Esophagus (tissue), 2 donors: ENCODE measurements around the gene TAF11L9. TPM values are rescaled to one million over a fixed set of nuclear protein-coding genes. Genes with fewer than 3 reads are reported as not detected.
"Not testable (repeated sequence)": the region's sequence is repeated elsewhere in the genome, so short reads cannot be mapped to it uniquely, and the experiment has no call there.

Source experiments
- H3K27ac ChIP-seq, 2 donors: one replicate each; pipeline ENCODE4 v1.5.1; 2013; ENCODE audit warnings: low read depth in 2 of 2, mild to moderate bottlenecking in 2 of 2, inconsistent platforms in 1 of 2, low read length in 1 of 2, moderate library complexity in 1 of 2
- H3K27me3 ChIP-seq, 2 donors: one replicate each; pipeline ENCODE4 v1.6.1; 2013; ENCODE audit warnings: low read length in 2 of 2, control low read depth in 1 of 2, mild to moderate bottlenecking in 1 of 2; ENCODE audit not compliant: insufficient read depth in 2 of 2, control insufficient read depth in 1 of 2
- H3K36me3 ChIP-seq, 2 donors: one replicate each; pipeline ENCODE4 v1.6.1; 2013; ENCODE audit warnings: low read length in 1 of 2; ENCODE audit not compliant: control insufficient read depth in 2 of 2, insufficient read depth in 2 of 2
- H3K4me1 ChIP-seq, 2 donors: one replicate each; pipeline ENCODE4 v1.6.1; 2013; ENCODE audit warnings: low read length in 1 of 2; ENCODE audit not compliant: control insufficient read depth in 2 of 2, insufficient read depth in 2 of 2
- H3K4me3 ChIP-seq, 2 donors: one replicate each; pipeline ENCODE4 v1.5.1; 2013; ENCODE audit warnings: low read length in 2 of 2, mild to moderate bottlenecking in 2 of 2, low read depth in 1 of 2, moderate library complexity in 1 of 2
- H3K9me3 ChIP-seq, 2 donors: one replicate each; pipeline ENCODE4 v1.6.1; 2013; ENCODE audit warnings: mild to moderate bottlenecking in 2 of 2, low read depth in 1 of 2, low read length in 1 of 2, moderate library complexity in 1 of 2; ENCODE audit not compliant: control insufficient read depth in 2 of 2, insufficient read depth in 1 of 2
- WGBS, 2 donors: extraction: QIAGEN DNeasy Blood & Tissue Kit; methylation state at CpG; one replicate each; pipeline ENCODE4 v1.1.7; 2013; 5-methylcytosine and 5-hydroxymethylcytosine counted together
- polyA plus RNA-seq, 2 donors: library from polyadenylated mRNA; stranded (reverse); fragments of 200-250 nt; gene quantifications; one replicate each; pipeline ENCODE4 v1.2.3, GENCODE V29; 2013
- donor health status: healthy with polysubstance abuse.
- donor health status: Bipolar disorder and iron deficiency.

TAF11L9 gene
- polyA plus RNA-seq: not detected

DNA sequence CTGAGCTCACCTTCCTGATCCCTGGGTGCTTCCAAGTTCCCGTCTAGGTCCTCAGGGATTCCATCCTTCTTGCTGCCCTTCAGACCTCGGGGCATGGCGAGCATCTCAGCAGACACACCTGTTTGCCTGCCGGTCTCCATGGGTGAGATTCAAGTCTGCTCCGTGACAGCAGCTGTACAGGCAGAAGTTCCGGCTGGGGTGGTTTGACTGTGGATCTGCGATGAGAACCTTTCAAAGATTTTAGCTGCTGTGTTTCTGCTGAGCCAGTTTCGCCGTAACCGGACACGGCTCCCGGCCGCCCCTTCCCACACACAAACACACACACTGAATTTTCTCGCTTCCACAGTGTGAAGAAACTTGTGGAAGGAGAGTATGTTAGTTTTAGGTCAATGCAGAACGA lies at the start of gene TAF11L9:
TAF11L9 (minus strand) TSS at position 140 of the 400 bp plus-strand sequence.
- not testable (repeated sequence) for H3K4me3 ChIP-seq, H3K36me3 ChIP-seq, H3K4me1 ChIP-seq, H3K27me3 ChIP-seq, H3K9me3 ChIP-seq, H3K27ac ChIP-seq
- WGBS, 2 donors: 95% methylated on average over 7 to 10 of the region's 15 CpGs

DNA sequence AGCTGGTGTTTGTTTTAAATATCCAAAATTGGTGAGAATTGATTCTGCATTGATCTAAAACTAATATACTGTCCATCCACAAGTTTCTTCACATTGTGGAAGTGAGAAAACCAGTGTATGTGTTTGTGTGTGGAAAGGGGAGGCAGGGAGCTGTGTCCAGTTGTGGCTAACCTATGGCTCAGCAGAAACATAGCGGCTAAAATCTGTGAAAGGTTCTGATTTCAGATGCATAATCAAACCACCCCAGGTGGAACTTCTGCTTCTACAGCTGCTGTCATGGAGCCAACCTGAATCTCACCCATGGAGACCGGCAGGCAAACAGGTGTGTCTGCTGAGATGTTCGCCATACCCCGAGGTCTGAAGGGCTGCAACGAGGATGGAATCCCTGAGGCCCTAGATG lies 40.0 kb upstream of the TAF11L9 start, which contains the start of gene TAF11L14:
TAF11L14 (plus strand) TSS at position 301 of the 400 bp plus-strand sequence.
- Histone ChIP-seq H3K27ac (no peak within 1 kb of the TSS), H3K9me3 (no peaks in the 10 kb centered on the region), H3K36me3 (no peaks in the 10 kb centered on the region), H3K4me1 (no peaks in the 10 kb centered on the region), H3K27me3 (no peaks in the 10 kb centered on the region), H3K4me3 (no peak within 1 kb of the TSS)
- 84 to 88% methylated on average over 5 of the region's 5 CpGs for WGBS, 2 donors

DNA sequence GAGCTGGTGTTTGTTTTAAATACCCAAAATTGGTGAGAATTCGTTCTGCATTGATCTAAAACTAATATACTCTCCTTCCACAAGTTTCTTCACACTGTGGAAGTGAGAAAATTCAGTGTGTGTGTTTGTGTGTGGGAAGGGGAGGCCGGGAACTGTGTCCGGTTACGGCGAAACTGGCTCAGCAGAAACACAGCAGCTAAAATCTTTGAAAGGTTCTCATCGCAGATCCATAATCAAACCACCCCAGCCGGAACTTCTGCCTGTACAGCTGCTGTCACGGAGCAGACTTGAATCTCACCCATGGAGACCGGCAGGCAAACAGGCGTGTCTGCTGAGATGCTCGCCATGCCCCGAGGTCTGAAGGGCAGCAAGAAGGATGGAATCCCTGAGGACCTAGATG lies 37.6 kb upstream of the TAF11L9 start, which contains the start of gene TAF11L13:
TAF11L13 (plus strand) TSS at position 301 of the 400 bp plus-strand sequence.
- WGBS, 2 donors: 76 to 87% methylated on average over 9 of the region's 12 CpGs
- H3K9me3 ChIP-seq, H3K4me3 ChIP-seq, H3K36me3 ChIP-seq, H3K27ac ChIP-seq, H3K27me3 ChIP-seq, H3K4me1 ChIP-seq: not testable (repeated sequence)

DNA sequence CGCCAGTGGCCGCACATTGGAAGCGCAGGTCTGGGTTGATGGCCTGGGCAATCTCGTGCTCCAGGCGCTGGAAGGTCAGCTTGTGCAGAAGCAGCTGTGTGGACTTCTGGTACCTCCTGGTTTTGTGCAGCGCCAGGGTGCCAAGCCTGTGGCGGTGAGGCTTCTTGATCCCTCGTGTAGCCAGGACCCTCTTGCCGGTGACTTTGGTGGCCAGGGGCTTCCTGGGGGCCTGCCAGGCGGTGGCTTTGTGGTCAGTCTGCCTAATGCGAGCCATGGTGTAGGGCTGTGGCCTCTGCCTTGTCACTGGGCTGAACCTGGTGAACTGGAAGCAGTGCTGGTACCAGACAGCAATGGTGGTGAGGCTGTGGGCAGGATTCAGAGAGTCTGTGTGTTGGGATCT lies 31.5 kb upstream of the TAF11L9 start:
- Histone ChIP-seq H3K9me3 (peaks cover 0 to 2% of the 10 kb centered on the region in 2 donors), H3K4me1 (no peaks in the 10 kb centered on the region), H3K4me3 (no peak overlapping the region), H3K36me3 (no peaks in the 10 kb centered on the region), H3K27ac (no peak overlapping the region), H3K27me3 (no peaks in the 10 kb centered on the region)
- WGBS, 2 donors: 86 to 91% methylated on average over 11 of the region's 11 CpGs

DNA sequence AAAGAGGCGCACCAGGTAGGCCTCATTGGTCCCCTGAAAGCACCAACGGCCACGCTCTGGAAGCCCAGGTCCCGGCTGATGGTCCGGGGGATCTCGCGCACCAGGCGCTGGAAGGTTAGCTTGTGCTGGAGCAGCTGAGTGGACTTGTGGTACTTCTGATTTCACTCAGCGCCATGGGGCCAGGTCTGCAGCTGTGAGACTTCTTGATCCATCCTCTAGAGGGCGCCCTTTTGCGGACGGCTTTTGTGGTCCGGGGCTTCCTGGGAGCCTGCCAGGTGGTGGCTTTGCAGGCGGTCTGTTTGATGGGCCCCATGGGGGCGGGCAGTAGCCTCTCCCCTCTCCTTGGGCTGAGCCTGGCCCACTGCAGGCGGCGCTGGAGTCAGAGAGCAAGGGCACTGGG lies 26.4 kb upstream of the TAF11L9 start:
- H3K36me3 ChIP-seq: no peaks in the 10 kb centered on the region
- H3K4me1 ChIP-seq: no peaks in the 10 kb centered on the region
- H3K9me3 ChIP-seq: peaks cover 0 to 2% of the 10 kb centered on the region in 2 donors
- H3K27me3 ChIP-seq: no peaks in the 10 kb centered on the region
- H3K4me3 ChIP-seq: no peak overlapping the region
- H3K27ac ChIP-seq: no peak overlapping the region
- 85 to 87% methylated on average over 17 of the region's 17 CpGs for WGBS, 2 donors

DNA sequence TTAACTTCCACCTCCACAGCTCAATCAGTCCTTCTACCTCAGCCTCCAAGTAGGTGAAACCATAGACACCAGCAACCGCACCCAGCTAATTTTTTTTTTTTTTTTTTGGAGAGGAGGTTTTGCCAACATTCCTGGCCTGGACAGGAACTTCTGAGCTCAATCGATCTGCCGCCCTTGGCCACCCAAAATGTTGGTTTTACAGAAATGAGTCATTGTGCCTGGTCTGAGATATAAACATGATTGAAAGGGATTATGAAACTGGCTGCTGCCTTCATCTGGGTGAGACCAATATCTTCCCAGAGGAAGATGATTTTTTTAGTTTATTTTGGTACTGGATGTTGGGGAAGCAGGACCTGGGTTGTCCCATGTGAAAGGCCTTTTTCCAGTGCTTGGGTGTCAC lies 25.2 kb upstream of the TAF11L9 start:
- Histone ChIP-seq H3K36me3 (no peaks in the 10 kb centered on the region), H3K9me3 (peaks cover 0 to 2% of the 10 kb centered on the region in 2 donors), H3K27ac (no peak overlapping the region), H3K27me3 (no peaks in the 10 kb centered on the region), H3K4me1 (no peaks in the 10 kb centered on the region), H3K4me3 (no peak overlapping the region)
- WGBS, 2 donors: 57 to 67% methylated on average over 3 of the region's 3 CpGs

DNA sequence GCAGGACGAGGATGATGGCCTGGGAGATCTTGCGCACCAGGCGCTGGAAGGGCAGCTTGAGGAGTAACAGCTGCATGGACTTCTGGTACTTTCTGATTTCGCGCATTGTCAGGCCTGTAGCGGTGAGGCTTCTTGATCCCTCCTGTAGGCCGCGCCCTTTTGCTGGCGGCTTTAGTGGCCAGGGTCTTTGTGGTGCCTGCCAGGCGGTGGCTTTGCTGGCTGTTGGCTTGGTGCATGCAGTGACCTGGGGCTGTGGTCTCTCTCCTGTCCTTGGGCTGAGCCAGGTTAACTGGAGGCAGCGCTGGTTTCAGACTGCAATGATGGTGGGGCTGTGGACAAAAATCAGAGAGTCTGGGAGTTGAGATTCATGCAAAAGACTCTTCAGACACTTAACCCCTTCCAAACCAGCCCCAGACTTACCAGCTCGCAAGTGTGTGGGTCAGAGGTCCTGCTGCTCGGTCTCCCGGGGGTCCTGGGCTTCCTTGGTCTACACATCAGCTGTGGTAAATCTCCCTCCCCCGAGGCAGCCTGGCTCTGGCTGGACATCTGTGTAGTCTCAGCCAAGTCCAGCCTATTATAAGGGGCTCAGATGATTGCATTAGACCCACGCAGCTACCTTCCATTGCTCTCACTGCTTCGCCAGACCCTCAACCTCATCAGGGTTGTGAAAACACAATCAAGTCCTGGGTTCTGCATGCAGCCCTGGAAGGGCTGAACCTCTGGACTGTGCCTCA lies 20.8 kb upstream of the TAF11L9 start:
- 93% methylated on average over 17 of the region's 17 CpGs for WGBS, 2 donors

DNA sequence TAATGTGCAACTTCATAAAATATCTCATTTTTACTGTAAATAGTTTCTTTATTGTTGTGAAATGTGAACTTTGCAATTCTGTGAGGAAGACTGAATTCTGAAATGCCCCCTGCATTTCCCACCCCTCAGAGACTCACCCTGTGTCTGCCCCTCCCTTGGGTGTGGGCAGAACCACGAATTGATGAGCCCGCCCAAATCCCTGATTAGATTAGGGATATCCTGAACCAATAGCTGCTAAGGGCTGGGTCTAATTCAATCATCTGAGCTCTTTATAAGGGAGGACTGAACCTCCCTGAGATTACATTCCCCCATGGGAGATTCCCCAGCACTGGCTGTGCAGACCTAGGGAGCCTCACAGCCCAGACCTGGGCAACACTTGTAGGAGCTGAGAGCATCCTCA lies 15.9 kb upstream of the TAF11L9 start, which contains the start of gene TAF11L12:
TAF11L12 (plus strand) TSS at position 301 of the 400 bp plus-strand sequence.
- H3K36me3 ChIP-seq, H3K27me3 ChIP-seq, H3K4me1 ChIP-seq, H3K9me3 ChIP-seq, H3K27ac ChIP-seq, H3K4me3 ChIP-seq: not testable (repeated sequence)
- WGBS, 2 donors: 73 to 78% methylated on average over 2 of the region's 2 CpGs

More for the DNA sequence above, 20.8 kb upstream of the TAF11L9 start:
- Histone ChIP-seq H3K4me3 (no peak overlapping the region), H3K9me3 (no peaks in the 10 kb centered on the region), H3K36me3 (no peaks in the 10 kb centered on the region), H3K27me3 (no peaks in the 10 kb centered on the region), H3K27ac (no peak overlapping the region), H3K4me1 (no peaks in the 10 kb centered on the region)

DNA sequence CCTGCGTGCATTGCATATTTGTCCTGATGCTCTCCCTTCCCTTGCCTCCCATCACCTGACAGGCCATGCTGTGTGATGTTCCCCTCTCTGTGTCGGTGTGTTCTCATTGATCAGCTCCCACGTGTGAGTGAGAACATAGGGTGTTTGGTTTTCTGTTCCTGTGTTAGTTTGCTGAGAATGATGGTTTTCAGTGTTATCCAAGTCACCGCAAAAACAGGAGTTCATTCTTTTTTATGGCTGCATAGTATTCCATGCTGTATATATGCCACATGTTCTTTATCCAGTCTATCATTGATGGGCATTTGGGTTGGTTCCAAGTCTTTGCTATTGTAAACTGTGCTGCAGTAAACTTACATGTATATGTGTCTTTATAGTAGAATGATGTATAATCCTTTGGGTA lies 13.3 kb upstream of the TAF11L9 start:
- not testable (repeated sequence) for H3K27ac ChIP-seq, H3K27me3 ChIP-seq, H3K9me3 ChIP-seq, H3K36me3 ChIP-seq, H3K4me1 ChIP-seq, H3K4me3 ChIP-seq
- 84 to 90% methylated on average over 4 of the region's 4 CpGs for WGBS, 2 donors

DNA sequence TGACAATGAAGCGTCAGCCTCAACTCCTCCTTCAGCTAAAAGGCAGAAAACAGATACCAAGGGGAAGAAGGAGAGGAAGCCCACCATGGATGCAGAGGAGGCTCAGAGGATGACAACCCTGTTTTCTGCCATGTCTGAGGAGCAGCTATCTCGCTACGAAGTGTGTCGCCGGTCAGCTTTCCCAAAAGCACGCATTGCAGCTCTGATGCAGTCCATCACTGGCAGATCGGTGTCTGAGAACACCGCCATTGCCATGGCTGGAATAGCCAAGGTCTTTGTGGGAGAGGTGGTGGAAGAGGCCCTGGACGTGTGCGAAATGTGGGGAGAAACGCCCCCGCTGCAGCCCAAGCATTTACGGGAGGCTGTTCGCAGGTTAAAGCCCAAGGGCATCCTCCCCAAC lies 10.8 kb upstream of the TAF11L9 start:
- Histone ChIP-seq H3K27me3 (no peaks in the 10 kb centered on the region), H3K27ac (no peak overlapping the region), H3K4me3 (no peak overlapping the region), H3K36me3 (no peaks in the 10 kb centered on the region), H3K4me1 (no peaks in the 10 kb centered on the region), H3K9me3 (no peaks in the 10 kb centered on the region)
- WGBS, 2 donors: 91 to 95% methylated on average over 14 of the region's 14 CpGs
